B cell (primary cell): ENCODE results near the gene AOC1. TPM values are rescaled to one million over a fixed set of nuclear protein-coding genes. Genes with fewer than 3 reads are reported as not detected.

ENCODE experiments used
- ATAC-seq: fragments of 200-7000 bp; cut with Tn5 transposase; one replicate; pipeline ENCODE4 v1.10.0; 2021; ENCODE audit warnings: low read depth, mild to moderate bottlenecking, moderate number of reproducible peaks, moderate library complexity
- CTCF ChIA-PET: fragments of 350-600 bp; sonication (Branson Sonifier 250); formaldehyde crosslinking; loops from one replicate; lab custom pipeline; 2021; ENCODE audit warnings: antibody characterized with exemption, inconsistent platforms; lab: Charles Lee
- POLR2A ChIA-PET: fragments of 350-600 bp; sonication (Branson Sonifier 250); formaldehyde crosslinking; loops from one replicate; lab custom pipeline; 2021; ENCODE audit warnings: antibody characterized with exemption; lab: Charles Lee
- DNase-seq: peaks from one replicate; pipeline ENCODE4 v3.0.0; 2013
- H2AFZ ChIP-seq: 2 replicates; pipeline ENCODE4 v1.6.1; 2012; ENCODE audit warnings: mild to moderate bottlenecking, low read depth, low read length; ENCODE audit not compliant: insufficient read depth, poor library complexity, severe bottlenecking
- H3K27ac ChIP-seq, 2 donors: 1 replicate in 1 of 2; 2 replicates in 1 of 2; pipeline ENCODE4 v1.5.1; 2012 to 2013; ENCODE audit warnings: low read length in 2 of 2, mild to moderate bottlenecking in 2 of 2, moderate library complexity in 1 of 2
- H3K27me3 ChIP-seq, 4 experiments: fragments of 200-600 bp in 1 of 4; sonication (generic) in 1 of 4; replicated peaks in 1 of 4; 1 replicate in 2 of 4; 2 replicates in 2 of 4; pipeline versions ENCODE4 v1.6.1 to v1.7.0; 2013 to 2016; ENCODE audit warnings: low read length in 3 of 4, mild to moderate bottlenecking in 2 of 4, mixed read lengths in 1 of 4, moderate library complexity in 1 of 4; ENCODE audit not compliant: insufficient read depth in 4 of 4, control insufficient read depth in 3 of 4; ENCODE audit errors: control extremely low read depth in 1 of 4
- H3K36me3 ChIP-seq, 2 experiments: replicated peaks in 1 of 2; 1 replicate in 1 of 2; 2 replicates in 1 of 2; pipeline versions ENCODE4 v1.6.1 to v1.7.1; 2013; ENCODE audit warnings: low read length in 1 of 2; ENCODE audit not compliant: insufficient read depth in 2 of 2, control insufficient read depth in 1 of 2; ENCODE audit errors: control extremely low read depth in 1 of 2, extremely low read depth in 1 of 2
- H3K4me1 ChIP-seq, 2 donors: fragments of 200-600 bp in 1 of 2; sonication (generic) in 1 of 2; 1 replicate in 1 of 2; 2 replicates in 1 of 2; pipeline versions ENCODE4 v1.5.1 to v1.6.1; 2013 to 2017; ENCODE audit warnings: low read length in 2 of 2; ENCODE audit not compliant: control insufficient read depth in 2 of 2, insufficient read depth in 2 of 2
- H3K4me2 ChIP-seq: replicated peaks from 2 replicates; pipeline ENCODE3; 2012; ENCODE audit warnings: mild to moderate bottlenecking, low read depth, low read length; ENCODE audit not compliant: poor library complexity, severe bottlenecking
- H3K4me3 ChIP-seq, 5 experiments: fragments of 200-600 bp in 1 of 5; sonication (generic) in 1 of 5; 1 replicate in 3 of 5; 2 replicates in 2 of 5; pipeline versions ENCODE4 v1.5.1 to v1.7.0; 2011 to 2016; ENCODE audit warnings: low read length in 4 of 5, mild to moderate bottlenecking in 4 of 5, low read depth in 2 of 5, control low read depth in 1 of 5, moderate library complexity in 1 of 5; ENCODE audit not compliant: insufficient read depth in 1 of 5; ENCODE audit errors: control extremely low read depth in 1 of 5, extremely low read depth in 1 of 5
- H3K79me2 ChIP-seq: fragments of 200-600 bp; sonication (generic); one replicate; pipeline ENCODE4 v1.6.0; 2016; ENCODE audit warnings: low read length; ENCODE audit not compliant: control insufficient read depth, insufficient read depth
- H3K9ac ChIP-seq: fragments of 200-600 bp; sonication (generic); 2 replicates; pipeline ENCODE4 v1.6.1; 2017; ENCODE audit warnings: mild to moderate bottlenecking, low read length, moderate library complexity
- H3K9me3 ChIP-seq, 3 donors: one replicate each; pipeline versions ENCODE4 v1.6.1 to v1.7.1; 2013; ENCODE audit warnings: low read length in 2 of 3; ENCODE audit not compliant: control insufficient read depth in 2 of 3, insufficient read depth in 1 of 3; ENCODE audit errors: control extremely low read depth in 1 of 3
- H4K20me1 ChIP-seq: 2 replicates; pipeline ENCODE4 v1.6.0; 2012; ENCODE audit warnings: mild to moderate bottlenecking, low read length; ENCODE audit not compliant: insufficient read depth, control insufficient read depth, poor library complexity, severe bottlenecking
- H3K27ac Mint-ChIP-seq: one replicate; pipeline ENCODE4 v1.8.0; 2021; ENCODE audit warnings: mixed read lengths
- H3K27me3 Mint-ChIP-seq: one replicate; pipeline ENCODE4 v1.8.0; 2021; ENCODE audit warnings: mixed read lengths
- H3K4me1 Mint-ChIP-seq: one replicate; pipeline ENCODE4 v1.8.0; 2021; ENCODE audit warnings: mixed read lengths
- H3K4me3 Mint-ChIP-seq: one replicate; pipeline ENCODE4 v1.8.0; 2021; ENCODE audit warnings: mixed read lengths
- H3K9me3 Mint-ChIP-seq: one replicate; pipeline ENCODE4 v1.8.0; 2022; ENCODE audit warnings: mixed read lengths; ENCODE audit not compliant: insufficient read depth
- EZH2 ChIP-seq: IDR thresholded peaks from 2 replicates; pipeline ENCODE4 v1.6.1; 2012; ENCODE audit warnings: borderline replicate concordance, low read depth, mild to moderate bottlenecking, moderate library complexity, low read length; ENCODE audit not compliant: insufficient read depth, poor library complexity, severe bottlenecking
- WGBS: methylation state at CpG from one replicate; pipeline ENCODE4 v1.1.5; 2013; ENCODE audit warnings: missing lambda C conversion rate; ENCODE audit not compliant: insufficient coverage; 5-methylcytosine and 5-hydroxymethylcytosine counted together
- intact Hi-C: fragments of 100-400 bp; cut with micrococcal nuclease; formaldehyde crosslinking; loops from one replicate; pipeline ENCODE4 v1.10.0; 2022
- polyA plus RNA-seq: library from polyadenylated mRNA; depleted of rRNA; stranded (reverse); fragments of >200 nt; gene quantifications from 2 replicates; pipeline ENCODE4 v1.2.3, GENCODE V29; 2012
- total RNA-seq, 2 donors: library from RNA; stranded (reverse); fragments of 120-200 nt in 1 of 2; gene quantifications; 1 replicate in 1 of 2; 2 replicates in 1 of 2; pipeline versions ENCODE4 v1.2.3 to v1.2.4, GENCODE V29; 2013 to 2022
- TF ChIP-seq, protein P1 (sequence below): fragments of 200-600 bp; IDR thresholded peaks from one replicate; pipeline ENCODE4 v1.8.0; 2022; ENCODE audit warnings: antibody characterized with exemption, mild to moderate bottlenecking

AOC1 gene
- total and polyA plus RNA-seq, 2 donors (not counting 1 experiment from before 2014, with no cell fraction given) = 0.07 TPM; not detected in 1

- Histone ChIP-seq H4K20me1 (no peaks in the 10 kb centered on the region), H3K9ac (peak overlapping the region; percentile 44), H3K27me3 (peaks cover 0 to 18% (median 9%) of the 10 kb centered on the region in 4 experiments), H3K4me1 (peaks cover 26 to 55% of the 10 kb centered on the region in 2 donors), H3K9me3 (peaks cover 0 to 14% (median 5%) of the 10 kb centered on the region in 3 donors), H3K36me3 (no peaks in the 10 kb centered on the region), H2AFZ (peak overlapping the region; percentile 72), H3K27ac (peak overlapping the region in 1 of 2 donors; percentile 81), H3K4me3 (peak overlapping the region in 2 of 5 experiments; percentile 29 to 39), H3K79me2 (no peaks in the 10 kb centered on the region), H3K4me2 (peak overlapping the region; percentile 64)
- ChIA-PET CTCF (interaction anchor here (0.6 to 3.2 kb wide), 22 partner anchors 10 to 450 kb away, joined by 3 to 36 read pairs (median 4); partner anchors contain the start of gene GIMAP2), POLR2A (interaction anchor here (0.5 kb wide), 1 partner anchor 489 kb away, joined by 7 read pairs; no protein-coding TSS in a partner anchor)
- H3K4me3 Mint-ChIP-seq = peak overlapping the region; percentile 51
- peak overlapping the region; percentile 28 for H3K27ac Mint-ChIP-seq
- peaks cover 44% of the 10 kb centered on the region for H3K27me3 Mint-ChIP-seq
- TF ChIP-seq, protein P1, sequence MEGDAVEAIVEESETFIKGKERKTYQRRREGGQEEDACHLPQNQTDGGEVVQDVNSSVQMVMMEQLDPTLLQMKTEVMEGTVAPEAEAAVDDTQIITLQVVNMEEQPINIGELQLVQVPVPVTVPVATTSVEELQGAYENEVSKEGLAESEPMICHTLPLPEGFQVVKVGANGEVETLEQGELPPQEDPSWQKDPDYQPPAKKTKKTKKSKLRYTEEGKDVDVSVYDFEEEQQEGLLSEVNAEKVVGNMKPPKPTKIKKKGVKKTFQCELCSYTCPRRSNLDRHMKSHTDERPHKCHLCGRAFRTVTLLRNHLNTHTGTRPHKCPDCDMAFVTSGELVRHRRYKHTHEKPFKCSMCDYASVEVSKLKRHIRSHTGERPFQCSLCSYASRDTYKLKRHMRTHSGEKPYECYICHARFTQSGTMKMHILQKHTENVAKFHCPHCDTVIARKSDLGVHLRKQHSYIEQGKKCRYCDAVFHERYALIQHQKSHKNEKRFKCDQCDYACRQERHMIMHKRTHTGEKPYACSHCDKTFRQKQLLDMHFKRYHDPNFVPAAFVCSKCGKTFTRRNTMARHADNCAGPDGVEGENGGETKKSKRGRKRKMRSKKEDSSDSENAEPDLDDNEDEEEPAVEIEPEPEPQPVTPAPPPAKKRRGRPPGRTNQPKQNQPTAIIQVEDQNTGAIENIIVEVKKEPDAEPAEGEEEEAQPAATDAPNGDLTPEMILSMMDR = peak; percentile 96
- no peak for TF ChIP-seq EZH2
- 8% methylated on average over 20 of the region's 22 CpGs for WGBS
- H3K9me3 Mint-ChIP-seq = peaks cover 2% of the 10 kb centered on the region
- H3K4me1 Mint-ChIP-seq = peaks cover 38% of the 10 kb centered on the region
- intact Hi-C loops = loop anchor here (1.0 to 5.0 kb wide), 3 partner anchors 90 to 451 kb away; no protein-coding TSS in a partner anchor
- ATAC-seq = peak; percentile 70
- DNase-seq = peak; percentile 79
These were observed 46.2 kb downstream of the AOC1 start for GRCh38 chr7:150898475-150899011.

- WGBS = 83% methylated on average over 8 of the region's 8 CpGs
- Histone ChIP-seq H3K9ac (no peak overlapping the region), H3K27ac (no peak overlapping the region), H2AFZ (no peak overlapping the region), H4K20me1 (no peaks in the 10 kb centered on the region), H3K4me1 (peaks cover 29 to 61% of the 10 kb centered on the region in 2 donors), H3K9me3 (peaks cover 0 to 10% (median 0%) of the 10 kb centered on the region in 3 donors), H3K27me3 (peaks cover 0 to 27% (median 11%) of the 10 kb centered on the region in 4 experiments), H3K4me2 (no peak overlapping the region), H3K79me2 (no peaks in the 10 kb centered on the region), H3K4me3 (no peak overlapping the region), H3K36me3 (no peaks in the 10 kb centered on the region)
- CTCF ChIA-PET = interaction anchor here (0.9 to 1.3 kb wide), 4 partner anchors 11 to 212 kb away, joined by 3 to 6 read pairs (median 4); no protein-coding TSS in a partner anchor
- TF ChIP-seq EZH2 = no peak
- TF ChIP-seq, protein P1 = no peak
- H3K9me3 Mint-ChIP-seq = no peaks in the 10 kb centered on the region
- intact Hi-C loops = no loop called here
- DNase-seq (no peak), ATAC-seq (no peak)
- peaks cover 40% of the 10 kb centered on the region for H3K4me1 Mint-ChIP-seq
- H3K27me3 Mint-ChIP-seq = peaks cover 58% of the 10 kb centered on the region
- no peak overlapping the region for H3K4me3 Mint-ChIP-seq
- POLR2A ChIA-PET = no interaction called here
- H3K27ac Mint-ChIP-seq = no peak overlapping the region
These were observed 48.4 kb downstream of the AOC1 start for GRCh38 chr7:150900675-150901074.
